Activated CD4-positive, alpha-beta T cell treated with anti-CD3 and anti-CD28 coated beads for 36 hours (primary cell): Measurements from ENCODE around the gene STARD10. TPM values are rescaled to one million over a fixed set of nuclear protein-coding genes. Genes with fewer than 3 reads are reported as not detected.

Experiments used
- ATAC-seq: fragments of 200-7000 bp; cut with Tn5 transposase; one replicate; pipeline ENCODE4 v1.10.0; 2021; ENCODE audit warnings: mild to moderate bottlenecking, moderate library complexity
- CTCF ChIA-PET: fragments of 350-600 bp; sonication (Branson Sonifier 250); formaldehyde crosslinking; loops from one replicate; lab custom pipeline; 2021; ENCODE audit warnings: antibody characterized with exemption; lab: Charles Lee
- POLR2A ChIA-PET: fragments of 350-600 bp; sonication (Branson Sonifier 250); formaldehyde crosslinking; loops from one replicate; lab custom pipeline; 2021; ENCODE audit warnings: antibody characterized with exemption, inconsistent platforms; lab: Charles Lee
- DNase-seq: peaks from one replicate; pipeline ENCODE4 v3.0.0-alpha.2; 2020
- H3K27ac Mint-ChIP-seq: one replicate; pipeline ENCODE4 v1.8.0; 2021; ENCODE audit warnings: mixed read lengths
- H3K27me3 Mint-ChIP-seq: one replicate; pipeline ENCODE4 v1.8.0; 2021; ENCODE audit warnings: mixed read lengths
- H3K36me3 Mint-ChIP-seq: one replicate; pipeline ENCODE4 v1.8.0; 2021; ENCODE audit warnings: low read depth, mixed read lengths
- H3K4me1 Mint-ChIP-seq: one replicate; pipeline ENCODE4 v1.8.0; 2021; ENCODE audit warnings: mixed read lengths
- H3K4me3 Mint-ChIP-seq: one replicate; pipeline ENCODE4 v1.8.0; 2021; ENCODE audit warnings: mild to moderate bottlenecking, moderate library complexity, mixed read lengths
- H3K9me3 Mint-ChIP-seq: one replicate; pipeline ENCODE4 v1.8.0; 2021; ENCODE audit warnings: low read depth, mixed read lengths
- intact Hi-C, 2 experiments: fragments of 100-400 bp; cut with DNase I in 1 of 2; cut with micrococcal nuclease in 1 of 2; formaldehyde crosslinking; loops; one replicate each; pipeline versions ENCODE4 v1.14.2 to v1.15.1; 2022 to 2024; cut with DNase I, micrococcal nuclease
- total RNA-seq, 2 experiments: library from RNA; stranded (reverse); gene quantifications; one replicate each; pipeline ENCODE4 v1.2.3, GENCODE V29; 2021

The STARD10 gene
- total RNA-seq, 2 experiments from 2014 or later: 8.3 to 12.9 TPM

- Mint-ChIP-seq H3K27me3 (no peaks in the 10 kb centered on the region), H3K9me3 (no peaks in the 10 kb centered on the region), H3K27ac (no peak overlapping the region), H3K36me3 (no peaks in the 10 kb centered on the region), H3K4me1 (peaks cover 15% of the 10 kb centered on the region), H3K4me3 (no peak overlapping the region)
- ATAC-seq: peak; percentile 61
- ChIA-PET CTCF (interaction anchor here (0.9 to 1.2 kb wide), 5 partner anchors 11 to 62 kb away, joined by 3 to 7 read pairs (median 3); no protein-coding TSS in a partner anchor), POLR2A (no interaction called here)
- peak; percentile 45 for DNase-seq
- intact Hi-C loops: no loop called here
Measured at GRCh38 chr11:72787216-72788104, 6.4 kb downstream of the STARD10 start.

GRCh38 chr11:72786305-72787215 lies 7.3 kb downstream of the STARD10 start:
- intact Hi-C loops: no loop called here
- H3K27ac Mint-ChIP-seq: no peak overlapping the region
- H3K4me3 Mint-ChIP-seq: no peak overlapping the region
- ATAC-seq: no peak
- peaks cover 19% of the 10 kb centered on the region for H3K4me1 Mint-ChIP-seq
- ChIA-PET CTCF (interaction anchor here (0.6 to 1.2 kb wide), 5 partner anchors 13 to 372 kb away, joined by 3 to 6 read pairs (median 3); no protein-coding TSS in a partner anchor), POLR2A (no interaction called here)
- no peaks in the 10 kb centered on the region for H3K9me3 Mint-ChIP-seq
- H3K36me3 Mint-ChIP-seq: no peaks in the 10 kb centered on the region
- no peak for DNase-seq
- no peaks in the 10 kb centered on the region for H3K27me3 Mint-ChIP-seq

GRCh38 chr11:72784662-72785061 lies 9.2 kb downstream of the STARD10 start:
- Mint-ChIP-seq H3K9me3 (no peaks in the 10 kb centered on the region), H3K4me3 (no peak overlapping the region), H3K4me1 (peaks cover 23% of the 10 kb centered on the region), H3K27ac (no peak overlapping the region), H3K27me3 (no peaks in the 10 kb centered on the region), H3K36me3 (no peaks in the 10 kb centered on the region)
- ATAC-seq (no peak), DNase-seq (no peak)
- CTCF ChIA-PET: interaction anchor here (1.0 kb wide), 1 partner anchor 8 kb away, joined by 4 read pairs; no protein-coding TSS in a partner anchor
- POLR2A ChIA-PET: no interaction called here
- intact Hi-C loops: no loop called here

- Mint-ChIP-seq H3K36me3 (no peaks in the 10 kb centered on the region), H3K27me3 (no peaks in the 10 kb centered on the region), H3K27ac (no peak overlapping the region), H3K4me3 (no peak overlapping the region), H3K9me3 (no peaks in the 10 kb centered on the region), H3K4me1 (peaks cover 25% of the 10 kb centered on the region)
- ATAC-seq (no peak), DNase-seq (no peak)
- ChIA-PET POLR2A (interaction anchor here (1.1 to 1.3 kb wide), 2 partner anchors 11 to 30 kb away, joined by 3 read pairs; partner anchors contain the start of gene STARD10), CTCF (interaction anchor here (1.0 to 2.5 kb wide), 5 partner anchors 10 to 58 kb away, joined by 3 to 26 read pairs (median 6); partner anchors contain the start of gene STARD10)
- intact Hi-C loops: no loop called here
Measured at GRCh38 chr11:72783144-72783905, 10.5 kb downstream of the STARD10 start.

- POLR2A ChIA-PET: interaction anchor here (1.1 to 1.3 kb wide), 2 partner anchors 12 to 31 kb away, joined by 3 read pairs; partner anchors contain the start of gene STARD10
- peak overlapping the region; percentile 61 for H3K4me3 Mint-ChIP-seq
- H3K27ac Mint-ChIP-seq: no peak overlapping the region
- intact Hi-C loops: no loop called here
- H3K27me3 Mint-ChIP-seq: no peaks in the 10 kb centered on the region
- ATAC-seq: peak; percentile 42
- no peaks in the 10 kb centered on the region for H3K9me3 Mint-ChIP-seq
- DNase-seq: no peak
- CTCF ChIA-PET: interaction anchor here (0.9 to 2.5 kb wide), 6 partner anchors 11 to 97 kb away, joined by 3 to 26 read pairs (median 6); partner anchors contain the start of gene STARD10
- H3K4me1 Mint-ChIP-seq: peaks cover 16% of the 10 kb centered on the region
- no peaks in the 10 kb centered on the region for H3K36me3 Mint-ChIP-seq
Measured at GRCh38 chr11:72782081-72782920, 11.5 kb downstream of the STARD10 start.

GRCh38 chr11:72781313-72782080 lies 12.3 kb downstream of the STARD10 start:
- ATAC-seq (peak; percentile 71), DNase-seq (peak; percentile 69)
- Mint-ChIP-seq H3K9me3 (no peaks in the 10 kb centered on the region), H3K27me3 (no peaks in the 10 kb centered on the region), H3K27ac (no peak overlapping the region), H3K36me3 (no peaks in the 10 kb centered on the region), H3K4me1 (peaks cover 16% of the 10 kb centered on the region), H3K4me3 (peak overlapping the region; percentile 62)
- intact Hi-C loops: loop anchor here in 1 of 2 experiments (1.0 kb wide), 2 partner anchors 29 to 33 kb away; partner anchors contain the start of genes ARAP1 and ATG16L2
- POLR2A ChIA-PET: interaction anchor here (1.3 kb wide), 1 partner anchor 32 kb away, joined by 3 read pairs; no protein-coding TSS in a partner anchor
- CTCF ChIA-PET: interaction anchor here (0.9 to 2.5 kb wide), 4 partner anchors 12 to 97 kb away, joined by 3 to 26 read pairs (median 5); partner anchors contain the start of gene STARD10

GRCh38 chr11:72781063-72781312 lies 12.9 kb downstream of the STARD10 start:
- DNase-seq (no peak), ATAC-seq (no peak)
- Mint-ChIP-seq H3K36me3 (no peaks in the 10 kb centered on the region), H3K9me3 (no peaks in the 10 kb centered on the region), H3K27ac (no peak overlapping the region), H3K27me3 (no peaks in the 10 kb centered on the region), H3K4me3 (peak overlapping the region; percentile 62), H3K4me1 (peaks cover 16% of the 10 kb centered on the region)
- CTCF ChIA-PET: interaction anchor here (0.5 to 2.5 kb wide), 3 partner anchors 13 to 77 kb away, joined by 3 to 26 read pairs (median 4); partner anchors contain the start of gene STARD10
- POLR2A ChIA-PET: no interaction called here
- intact Hi-C loops: loop anchor here in 1 of 2 experiments (1.0 kb wide), 2 partner anchors 29 to 33 kb away; partner anchors contain the start of genes ARAP1 and ATG16L2

- intact Hi-C loops: loop anchor here in 1 of 2 experiments (1.0 kb wide), 2 partner anchors 28 to 34 kb away; partner anchors contain the start of genes ARAP1 and ATG16L2
- Mint-ChIP-seq H3K4me1 (peaks cover 16% of the 10 kb centered on the region), H3K36me3 (no peaks in the 10 kb centered on the region), H3K27ac (no peak overlapping the region), H3K27me3 (no peaks in the 10 kb centered on the region), H3K9me3 (no peaks in the 10 kb centered on the region), H3K4me3 (peak overlapping the region; percentile 62)
- ATAC-seq (no peak), DNase-seq (no peak)
- CTCF ChIA-PET: interaction anchor here (0.5 to 1.3 kb wide), 2 partner anchors 55 to 76 kb away, joined by 3 to 4 read pairs; no protein-coding TSS in a partner anchor
- POLR2A ChIA-PET: interaction anchor here (0.6 kb wide), 1 partner anchor 107 kb away, joined by 3 read pairs; no protein-coding TSS in a partner anchor
Measured at GRCh38 chr11:72780296-72781062, 13.4 kb downstream of the STARD10 start.
